ENCODE measurements around the gene ARHGEF6.

- TF ChIP-seq CTCF (conservative IDR thresholded peaks at IDR 0.05; ENCODE audit: low read depth in 2 of 2) (no peak), POLR2AphosphoS5 (IDR thresholded peaks at IDR 0.05; ENCODE audit: low read depth) (no peak), ETS1 (IDR thresholded peaks at IDR 0.05) (no peak), CREB1 (CRISPR knock-in tag; IDR thresholded peaks at IDR 0.05; ENCODE audit: low read depth) (no peak), STAT1 (IDR thresholded peaks at IDR 0.05; ENCODE audit: unreplicated experiment) (no peak), EZH2 (IDR thresholded peaks at IDR 0.05; ENCODE audit: low read depth, unreplicated experiment) (no peak), REST (IDR thresholded peaks at IDR 0.05; ENCODE audit: unreplicated experiment) (no peak), JUNB (IDR thresholded peaks at IDR 0.05; ENCODE audit: unreplicated experiment) (no peak)
Observed at GRCh38 chrX:136626237-136626636, 154.5 kb downstream of the ARHGEF6 start.

Measured in GM23338 (cell line).